Stimulated activated CD4-positive, alpha-beta T cell treated with anti-CD3 and anti-CD28 coated beads, Interleukin-4, amount 100 ng/mL, for 1 hour (primary cell): ENCODE measurements around the gene KIF13A.
"Not testable (repeated sequence)": the region's sequence is repeated elsewhere in the genome, so short reads cannot be mapped to it uniquely, and the experiment has no call there.

ENCODE experiments used
- DNase-seq: peaks from one replicate; pipeline ENCODE4 v3.0.0-alpha.2; 2020

The KIF13A gene

GRCh38 chr6:17930321-17930993 lies 57.0 kb downstream of the KIF13A start:
- no peak for DNase-seq

DNA sequence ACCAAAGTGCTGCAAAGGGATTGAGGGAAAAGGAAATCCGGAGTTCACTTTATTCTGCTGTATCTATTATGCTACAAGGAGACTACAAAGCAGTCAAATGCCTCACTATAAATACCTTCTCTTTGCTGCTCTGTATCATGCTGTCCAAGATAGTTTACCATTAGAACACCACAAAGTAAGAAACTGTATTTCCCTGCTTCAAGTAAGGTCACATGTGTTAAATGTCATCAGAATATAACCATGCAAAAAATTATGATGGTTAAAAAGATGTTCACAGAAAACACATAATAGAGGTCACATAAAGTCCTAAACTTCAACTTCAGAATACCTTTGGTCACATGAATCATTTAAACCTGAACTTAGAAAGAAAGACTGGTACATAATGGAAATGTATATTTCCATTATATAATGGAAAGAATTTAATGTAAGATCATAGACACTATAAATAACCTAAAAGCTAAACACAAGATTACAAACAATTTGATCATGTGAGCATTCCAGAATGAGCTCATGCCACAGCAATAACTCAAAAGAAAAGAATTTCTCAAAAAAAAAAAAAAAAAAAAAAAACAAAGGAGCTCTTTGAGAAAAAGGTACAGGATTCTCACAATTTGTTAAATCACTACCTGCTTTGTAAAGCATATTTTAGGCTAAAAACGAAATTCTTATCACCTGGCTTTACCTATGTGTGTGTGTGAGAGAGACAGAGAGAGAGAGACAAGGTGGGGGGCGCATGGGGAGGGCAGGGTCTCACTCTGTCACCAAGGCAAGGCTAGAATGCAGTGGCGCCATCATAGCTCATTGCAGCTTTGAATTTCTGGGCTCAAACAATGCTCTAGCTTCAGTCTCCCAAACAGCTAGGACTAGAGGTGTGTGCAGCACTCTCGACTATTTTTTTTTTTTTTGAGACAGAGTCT lies 58.7 kb downstream of the KIF13A start:
- DNase-seq = no peak

GRCh38 chr6:17927705-17928104 lies 59.7 kb downstream of the KIF13A start:
- DNase-seq = no peak

DNA sequence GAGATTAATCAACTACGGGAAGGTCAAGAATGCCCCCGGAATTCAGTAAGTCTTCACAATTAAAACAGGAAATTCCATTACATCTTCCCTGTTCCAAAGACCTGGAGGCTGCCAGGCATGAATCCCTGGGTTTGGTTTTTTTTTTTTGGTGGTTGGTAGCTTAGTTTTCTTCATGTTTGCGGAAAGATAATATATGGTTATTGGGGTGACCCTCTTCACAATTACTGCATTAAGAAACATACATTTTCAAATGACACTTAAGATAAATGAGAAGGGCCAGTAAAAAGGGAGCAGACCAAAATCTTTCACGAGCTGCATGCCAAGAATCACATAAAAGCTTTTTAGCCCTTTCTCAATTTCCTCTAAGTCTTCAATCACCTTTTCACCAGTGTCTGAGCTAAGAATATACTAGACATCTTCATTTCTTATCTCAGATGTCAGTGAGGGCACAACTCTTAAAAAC lies 64.0 kb downstream of the KIF13A start:
- DNase-seq = no peak

DNA sequence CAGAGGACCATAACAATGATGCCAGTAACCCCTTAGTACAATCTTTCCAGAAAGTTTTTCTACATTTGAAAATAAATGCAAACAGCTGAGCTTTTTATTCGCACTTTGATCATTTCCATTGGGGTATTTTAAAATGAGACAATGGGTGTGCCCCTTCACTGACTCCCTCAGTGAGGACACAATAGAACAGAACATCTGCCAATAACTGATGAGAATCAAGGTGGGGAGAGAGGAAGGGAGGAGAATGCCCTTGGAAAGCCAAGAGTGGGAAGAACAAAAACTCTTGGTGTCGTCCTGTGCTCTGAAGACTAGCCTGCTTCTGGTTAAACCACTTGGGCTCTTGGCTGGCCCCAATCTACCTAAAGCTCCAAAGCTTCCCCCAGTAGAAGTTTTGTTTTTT lies 66.0 kb downstream of the KIF13A start:
- no peak for DNase-seq

DNA sequence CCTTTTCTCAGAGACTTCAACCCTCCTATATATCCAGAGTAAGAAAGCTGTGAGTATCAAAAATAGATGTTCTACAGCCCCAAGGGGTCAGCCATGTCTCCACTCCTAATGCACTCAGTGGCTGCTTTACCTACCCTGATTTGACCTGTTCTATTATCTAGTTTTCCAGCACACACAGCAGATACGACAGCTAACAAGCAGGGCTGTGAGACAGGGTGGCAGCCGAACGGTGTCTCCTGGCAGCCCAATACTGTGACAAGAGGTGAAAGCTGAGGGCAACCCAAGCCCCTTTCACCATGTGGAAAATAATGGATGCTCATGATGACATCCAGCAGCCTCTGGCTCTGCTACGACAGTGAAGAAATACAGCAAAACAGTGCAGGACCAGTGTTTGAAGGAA lies 67.9 kb downstream of the KIF13A start:
- DNase-seq = no peak

- DNase-seq = no peak
These were observed 69.3 kb downstream of the KIF13A start for GRCh38 chr6:17917837-17918763.

DNA sequence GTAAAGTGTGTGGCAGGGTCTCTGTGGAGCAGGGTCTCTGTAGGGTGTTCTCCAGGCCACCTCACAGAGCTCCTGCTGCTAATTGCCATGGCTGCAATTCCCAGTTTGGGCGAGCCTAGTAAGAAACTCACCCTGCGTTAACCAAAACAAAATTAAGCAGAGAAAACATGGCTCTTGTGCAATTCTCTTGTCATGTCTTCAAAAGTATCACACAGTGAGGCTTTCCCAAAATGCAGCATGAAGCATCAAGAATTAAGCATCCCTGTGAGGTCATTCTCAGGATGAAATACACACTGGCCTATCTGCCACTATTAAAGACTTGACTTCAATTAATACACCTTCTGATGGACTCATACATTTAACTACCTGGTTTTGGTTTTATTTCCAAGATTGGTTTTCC lies 72.8 kb downstream of the KIF13A start:
- no peak for DNase-seq

DNA sequence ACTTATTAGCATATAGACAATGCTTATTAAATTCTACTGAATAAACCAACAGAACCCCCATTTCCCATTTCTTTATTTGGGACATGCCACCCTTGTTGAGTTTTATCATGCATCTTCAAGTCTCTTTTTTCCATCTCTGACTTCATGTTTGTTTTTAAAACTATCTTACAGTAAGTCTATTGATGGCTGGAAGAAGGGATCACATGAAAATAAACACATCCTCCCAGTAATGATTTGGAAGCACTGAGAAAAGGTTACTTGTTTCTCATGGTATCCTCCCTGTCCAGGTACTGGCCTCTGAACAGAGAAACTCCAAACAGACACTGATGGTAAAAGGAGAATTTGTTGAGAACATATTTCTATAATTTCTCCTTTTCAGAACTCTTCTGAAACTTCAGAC lies 74.9 kb downstream of the KIF13A start:
- no peak for DNase-seq

GRCh38 chr6:17911656-17912055 lies 75.8 kb downstream of the KIF13A start:
- DNase-seq = not testable (repeated sequence)

GRCh38 chr6:17910189-17910588 lies 77.2 kb downstream of the KIF13A start:
- DNase-seq = no peak

DNA sequence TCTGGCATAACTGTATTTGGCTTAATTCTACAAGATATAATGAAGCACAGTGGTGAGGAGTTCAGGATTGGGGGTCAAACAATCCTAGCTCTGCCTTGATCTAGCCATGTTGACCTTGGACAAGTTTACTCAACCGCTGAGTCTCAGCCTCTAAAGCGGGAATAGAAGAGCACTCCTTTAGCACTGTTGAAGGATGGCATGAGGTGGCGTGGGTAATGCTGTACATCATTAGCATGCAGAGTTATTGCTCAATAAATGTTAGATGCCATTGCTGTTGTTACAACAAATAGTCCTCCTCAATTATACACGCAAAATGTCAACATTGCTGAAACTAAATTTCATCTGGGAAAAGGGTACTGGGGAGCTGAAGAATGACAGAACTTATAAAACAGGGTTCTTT lies 78.6 kb downstream of the KIF13A start:
- no peak for DNase-seq

DNA sequence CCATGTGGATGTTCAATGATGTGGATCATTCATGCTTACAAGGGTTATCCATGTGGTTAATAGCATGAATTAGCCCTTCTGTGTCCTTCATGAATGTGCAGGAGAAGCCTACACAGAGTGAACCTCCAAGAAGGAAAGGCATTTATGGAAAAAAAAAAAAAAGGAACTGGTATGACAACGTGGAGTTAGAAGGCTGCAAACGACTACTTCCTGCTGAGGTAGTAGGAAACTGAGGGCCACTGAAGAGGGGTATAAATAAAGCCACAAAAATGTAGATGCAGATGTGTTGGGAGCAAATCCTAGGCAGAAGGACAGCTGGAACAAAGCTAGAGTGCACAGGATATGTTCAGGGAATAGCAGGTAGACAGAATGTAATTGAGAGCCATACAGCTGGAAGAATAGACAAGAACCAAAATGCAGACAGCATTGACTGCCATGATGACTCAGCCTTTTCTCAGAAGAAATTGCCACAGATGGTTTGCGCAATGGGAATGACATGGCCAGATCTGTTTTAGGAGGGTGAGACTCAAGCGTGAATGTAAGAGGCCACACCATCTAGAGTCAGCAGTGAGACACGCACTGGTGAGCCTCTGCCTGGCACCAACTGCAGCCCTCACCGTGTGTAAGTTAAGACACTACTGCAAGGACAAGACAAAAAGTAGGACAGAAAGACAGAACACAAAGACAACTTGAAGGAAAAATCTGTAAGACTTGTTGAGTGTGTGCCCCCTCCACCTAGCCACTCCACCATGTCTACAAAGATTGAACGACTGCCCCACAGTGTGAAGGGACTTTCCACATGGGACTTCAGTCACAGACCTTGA lies 79.8 kb downstream of the KIF13A start:
- DNase-seq = no peak

- no peak for DNase-seq
These were observed 81.5 kb downstream of the KIF13A start for GRCh38 chr6:17905611-17906592.

GRCh38 chr6:17904491-17905120 lies 82.8 kb downstream of the KIF13A start:
- DNase-seq = no peak

DNA sequence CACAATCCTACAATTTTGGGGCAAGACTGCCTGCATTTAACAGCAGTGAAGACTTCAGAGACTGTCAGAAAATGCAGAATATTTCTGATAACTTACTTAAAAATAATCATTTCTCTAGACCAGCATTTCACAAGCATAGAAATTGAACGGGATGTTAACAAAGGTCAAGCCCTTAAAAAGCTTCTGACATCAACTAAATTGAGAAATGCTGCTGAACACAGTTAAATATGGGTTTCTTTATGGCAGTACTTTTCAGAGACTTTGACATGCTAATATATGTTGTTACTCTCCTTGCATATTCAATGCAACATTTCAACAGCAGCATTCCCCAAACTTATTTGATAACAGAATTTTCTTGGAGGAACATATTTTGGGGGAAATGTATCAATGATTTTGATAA lies 84.5 kb downstream of the KIF13A start:
- DNase-seq = no peak

GRCh38 chr6:17901493-17901892 lies 85.9 kb downstream of the KIF13A start:
- no peak for DNase-seq

- no peak for DNase-seq
These were observed 87.4 kb downstream of the KIF13A start for GRCh38 chr6:17900011-17900410.

DNA sequence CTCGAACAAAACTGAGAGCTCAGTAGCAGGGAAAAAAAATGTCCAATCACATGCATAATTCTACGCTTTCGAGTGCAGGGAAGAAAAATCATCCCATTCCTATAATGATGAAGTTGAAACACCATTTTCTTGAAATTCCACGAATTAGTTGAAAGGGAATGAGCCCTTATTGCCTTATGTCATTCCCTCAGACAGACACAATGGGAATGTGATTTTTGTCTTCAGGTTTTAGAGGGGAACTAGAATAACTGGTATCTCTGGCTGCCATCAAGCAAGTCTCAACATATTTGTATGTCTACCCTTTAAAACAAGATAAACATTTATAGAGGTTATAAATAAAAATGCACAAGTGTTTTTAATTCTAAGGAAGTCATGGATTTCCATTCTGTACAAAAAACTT lies 87.9 kb downstream of the KIF13A start:
- no peak for DNase-seq

DNA sequence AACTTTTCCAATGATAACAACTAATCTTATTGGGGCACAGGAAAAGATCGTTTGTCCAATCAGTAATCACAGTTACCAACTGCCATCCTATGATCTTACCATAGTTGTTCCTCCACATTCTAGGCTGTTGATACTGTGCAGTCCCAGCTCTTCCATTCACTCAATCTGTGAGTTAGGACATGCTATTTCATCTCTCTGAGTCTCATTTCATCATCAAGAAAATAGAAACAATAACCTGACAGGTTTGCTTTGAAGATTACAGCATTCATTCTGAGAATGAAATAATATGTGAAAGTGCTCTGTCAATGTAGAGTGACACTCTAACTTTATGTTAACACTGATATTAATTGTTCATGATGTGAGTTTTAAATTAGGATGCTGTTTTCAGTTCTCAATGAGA lies 89.8 kb downstream of the KIF13A start:
- no peak for DNase-seq
